ENCODE data around the gene SHB.

The SHB gene

GRCh38 chr9:37960631-37961030, 108.4 kb downstream of the SHB start:
- H3K9ac ChIP-seq (ENCODE audit: low read length): no peak overlapping the region
- H3K36me3 ChIP-seq (ENCODE audit: low read length): no peaks in the 10 kb centered on the region
- no peak overlapping the region for H3K4me2 ChIP-seq (ENCODE audit: low read depth, low read length, poor library complexity, severe bottlenecking)
- H3F3A ChIP-seq (ENCODE audit: insufficient read depth): no peaks in the 10 kb centered on the region
- no peaks in the 10 kb centered on the region for H3K27me3 ChIP-seq (ENCODE audit: low read length)
- H3K9me2 ChIP-seq (replicated peaks; ENCODE audit: insufficient read depth, low read length): no peaks in the 10 kb centered on the region
- no peak overlapping the region for H3K4me3 ChIP-seq (ENCODE audit: insufficient read depth, low read length, poor library complexity, severe bottlenecking)
- no peaks in the 10 kb centered on the region for H3K79me2 ChIP-seq (ENCODE audit: insufficient read depth, low read length)
- no peaks in the 10 kb centered on the region for H4K20me1 ChIP-seq (ENCODE audit: low read depth, low read length)
- TF ChIP-seq, protein P1, sequence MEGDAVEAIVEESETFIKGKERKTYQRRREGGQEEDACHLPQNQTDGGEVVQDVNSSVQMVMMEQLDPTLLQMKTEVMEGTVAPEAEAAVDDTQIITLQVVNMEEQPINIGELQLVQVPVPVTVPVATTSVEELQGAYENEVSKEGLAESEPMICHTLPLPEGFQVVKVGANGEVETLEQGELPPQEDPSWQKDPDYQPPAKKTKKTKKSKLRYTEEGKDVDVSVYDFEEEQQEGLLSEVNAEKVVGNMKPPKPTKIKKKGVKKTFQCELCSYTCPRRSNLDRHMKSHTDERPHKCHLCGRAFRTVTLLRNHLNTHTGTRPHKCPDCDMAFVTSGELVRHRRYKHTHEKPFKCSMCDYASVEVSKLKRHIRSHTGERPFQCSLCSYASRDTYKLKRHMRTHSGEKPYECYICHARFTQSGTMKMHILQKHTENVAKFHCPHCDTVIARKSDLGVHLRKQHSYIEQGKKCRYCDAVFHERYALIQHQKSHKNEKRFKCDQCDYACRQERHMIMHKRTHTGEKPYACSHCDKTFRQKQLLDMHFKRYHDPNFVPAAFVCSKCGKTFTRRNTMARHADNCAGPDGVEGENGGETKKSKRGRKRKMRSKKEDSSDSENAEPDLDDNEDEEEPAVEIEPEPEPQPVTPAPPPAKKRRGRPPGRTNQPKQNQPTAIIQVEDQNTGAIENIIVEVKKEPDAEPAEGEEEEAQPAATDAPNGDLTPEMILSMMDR (IDR thresholded peaks at IDR 0.05; ENCODE audit: insufficient read depth, low read length, poor library complexity, severe bottlenecking): no peak
- TF ChIP-seq EZH2phosphoT487 (conservative IDR thresholded peaks at IDR 0.05; ENCODE audit: low read length): no peak
- H3K9me3 ChIP-seq (ENCODE audit: insufficient read depth, low read length): no peaks in the 10 kb centered on the region
- no peak overlapping the region for H2AFZ ChIP-seq (ENCODE audit: low read depth, low read length, severe bottlenecking)
- H3K27ac ChIP-seq (ENCODE audit: low read depth, low read length): no peak overlapping the region

DNA sequence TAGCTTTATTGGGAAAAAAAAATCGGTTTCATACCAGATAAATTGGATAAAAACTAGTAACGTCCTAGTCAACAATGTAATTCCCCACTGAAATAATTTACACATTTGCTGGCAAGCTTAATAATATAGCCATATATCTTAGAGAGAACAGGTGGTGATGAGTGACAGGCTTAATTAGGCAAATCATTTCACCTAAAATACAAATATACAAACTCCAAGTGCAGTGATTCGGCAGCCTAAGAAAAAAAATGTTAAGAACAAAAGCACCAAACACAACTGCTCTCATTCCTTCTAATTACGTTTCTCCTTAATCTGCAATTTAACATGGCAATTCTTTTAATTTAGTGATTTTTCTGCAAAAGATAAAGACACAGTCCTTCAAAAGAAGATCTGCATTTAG, 109.1 kb downstream of the SHB start:
- H3K9me2 ChIP-seq (replicated peaks; ENCODE audit: insufficient read depth, low read length): no peaks in the 10 kb centered on the region
- H3K27me3 ChIP-seq (ENCODE audit: low read length): no peaks in the 10 kb centered on the region
- TF ChIP-seq EZH2phosphoT487 (conservative IDR thresholded peaks at IDR 0.05; ENCODE audit: low read length): no peak
- TF ChIP-seq, protein P1 (IDR thresholded peaks at IDR 0.05; ENCODE audit: insufficient read depth, low read length, poor library complexity, severe bottlenecking): no peak
- no peak overlapping the region for H3K4me2 ChIP-seq (ENCODE audit: low read depth, low read length, poor library complexity, severe bottlenecking)
- no peak overlapping the region for H3K9ac ChIP-seq (ENCODE audit: low read length)
- H3K27ac ChIP-seq (ENCODE audit: low read depth, low read length): no peak overlapping the region
- no peak overlapping the region for H2AFZ ChIP-seq (ENCODE audit: low read depth, low read length, severe bottlenecking)
- H4K20me1 ChIP-seq (ENCODE audit: low read depth, low read length): no peaks in the 10 kb centered on the region
- no peaks in the 10 kb centered on the region for H3K36me3 ChIP-seq (ENCODE audit: low read length)
- no peaks in the 10 kb centered on the region for H3K9me3 ChIP-seq (ENCODE audit: insufficient read depth, low read length)
- no peak overlapping the region for H3K4me3 ChIP-seq (ENCODE audit: insufficient read depth, low read length, poor library complexity, severe bottlenecking)
- no peaks in the 10 kb centered on the region for H3K79me2 ChIP-seq (ENCODE audit: insufficient read depth, low read length)
- H3F3A ChIP-seq (ENCODE audit: insufficient read depth): no peaks in the 10 kb centered on the region

DNA sequence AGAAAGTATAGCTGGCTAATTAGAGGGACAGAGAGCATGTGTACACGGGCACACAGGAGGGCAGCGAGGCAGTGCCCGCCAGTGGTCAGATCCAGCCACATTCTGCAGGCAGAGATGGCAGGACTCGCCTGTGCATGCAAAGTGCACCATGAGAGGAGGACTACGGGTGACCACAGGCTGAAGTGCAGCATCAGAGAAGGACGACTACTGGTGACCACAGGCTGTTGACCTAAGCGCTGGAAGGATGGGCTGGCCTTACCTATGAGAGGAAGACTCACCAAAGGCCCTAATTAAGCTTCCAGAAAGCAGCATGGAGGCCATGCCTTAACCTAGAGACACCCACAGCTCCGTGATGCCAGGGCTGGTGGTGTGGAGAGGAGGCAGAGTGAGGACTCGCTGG, 110.9 kb downstream of the SHB start:
- no peaks in the 10 kb centered on the region for H3K79me2 ChIP-seq (ENCODE audit: insufficient read depth, low read length)
- no peak overlapping the region for H3K4me2 ChIP-seq (ENCODE audit: low read depth, low read length, poor library complexity, severe bottlenecking)

More for the DNA sequence above, 110.9 kb downstream of the SHB start:
- H3K36me3 ChIP-seq (ENCODE audit: low read length): no peaks in the 10 kb centered on the region
- TF ChIP-seq EZH2phosphoT487 (conservative IDR thresholded peaks at IDR 0.05; ENCODE audit: low read length): no peak
- TF ChIP-seq, protein P1 (IDR thresholded peaks at IDR 0.05; ENCODE audit: insufficient read depth, low read length, poor library complexity, severe bottlenecking): no peak
- H3K9me3 ChIP-seq (ENCODE audit: insufficient read depth, low read length): no peaks in the 10 kb centered on the region
- no peak overlapping the region for H2AFZ ChIP-seq (ENCODE audit: low read depth, low read length, severe bottlenecking)
- H3K9me2 ChIP-seq (replicated peaks; ENCODE audit: insufficient read depth, low read length): no peaks in the 10 kb centered on the region
- no peaks in the 10 kb centered on the region for H4K20me1 ChIP-seq (ENCODE audit: low read depth, low read length)
- H3K9ac ChIP-seq (ENCODE audit: low read length): no peak overlapping the region
- no peaks in the 10 kb centered on the region for H3F3A ChIP-seq (ENCODE audit: insufficient read depth)
- no peak overlapping the region for H3K4me3 ChIP-seq (ENCODE audit: insufficient read depth, low read length, poor library complexity, severe bottlenecking)
- no peaks in the 10 kb centered on the region for H3K27me3 ChIP-seq (ENCODE audit: low read length)
- no peak overlapping the region for H3K27ac ChIP-seq (ENCODE audit: low read depth, low read length)
